HG03060 (cell line): Measurements from ENCODE around the gene ADAMTS2.

ENCODE experiments used
- ATAC-seq: cut with Tn5 transposase; IDR thresholded peaks from one replicate; pipeline ENCODE4 v1.9.1; 2021; ENCODE audit warnings: low read depth, moderate number of reproducible peaks; ENCODE audit not compliant: unreplicated experiment

Gene ADAMTS2

GRCh38 chr5:179135006-179135405 lies 210.3 kb downstream of the ADAMTS2 start:
- ATAC-seq: no peak

GRCh38 chr5:179134511-179134910 lies 210.8 kb downstream of the ADAMTS2 start:
- ATAC-seq: no peak

- ATAC-seq: no peak
These were observed 212.5 kb downstream of the ADAMTS2 start for GRCh38 chr5:179132586-179133355.

GRCh38 chr5:179131886-179132585 lies 213.2 kb downstream of the ADAMTS2 start:
- no peak for ATAC-seq

GRCh38 chr5:179131321-179131835 lies 213.9 kb downstream of the ADAMTS2 start:
- ATAC-seq: no peak

GRCh38 chr5:179130101-179130681 lies 215.1 kb downstream of the ADAMTS2 start:
- no peak for ATAC-seq

GRCh38 chr5:179129607-179130071 lies 215.6 kb downstream of the ADAMTS2 start:
- ATAC-seq: no peak

GRCh38 chr5:179128976-179129375 lies 216.3 kb downstream of the ADAMTS2 start:
- ATAC-seq: no peak

GRCh38 chr5:179128041-179128365 lies 217.3 kb downstream of the ADAMTS2 start:
- ATAC-seq: no peak

- no peak for ATAC-seq
These were observed 217.9 kb downstream of the ADAMTS2 start for GRCh38 chr5:179127136-179128040.

- no peak for ATAC-seq
These were observed 218.7 kb downstream of the ADAMTS2 start for GRCh38 chr5:179126506-179126991.

GRCh38 chr5:179125789-179126505 lies 219.3 kb downstream of the ADAMTS2 start:
- ATAC-seq: no peak

GRCh38 chr5:179124853-179125788 lies 220.1 kb downstream of the ADAMTS2 start:
- ATAC-seq: no peak

GRCh38 chr5:179124273-179124852 lies 220.9 kb downstream of the ADAMTS2 start:
- no peak for ATAC-seq

- ATAC-seq: no peak
These were observed 221.6 kb downstream of the ADAMTS2 start for GRCh38 chr5:179123491-179124272.

- ATAC-seq: no peak
These were observed 222.2 kb downstream of the ADAMTS2 start for GRCh38 chr5:179123109-179123426.

GRCh38 chr5:179122411-179123108 lies 222.7 kb downstream of the ADAMTS2 start:
- no peak for ATAC-seq
